K562 (cell line): ENCODE measurements around the gene CATSPER1. TPM values are rescaled to one million over a fixed set of nuclear protein-coding genes. Genes with fewer than 3 reads are reported as not detected.

Experiments used
- ATAC-seq: fragments of 200-7000 bp; cut with Tn5 transposase; 3 replicates; pipeline ENCODE4 v1.9.1; 2020; ENCODE audit warnings: moderate library complexity
- BruUV-seq: library from RNA; stranded (reverse); fragments of 400-500 nt; replicated peaks from 2 replicates; lab custom pipeline; 2021; lab: Mats Ljungman, UMichigan
- CTCF ChIA-PET: fragments of 300-600 bp; formaldehyde crosslinking; extraction: SDS; loops from one replicate; lab custom pipeline; 2021; ENCODE audit warnings: low intra/inter-chr PET ratio; lab: Yijun Ruan, JAX
- POLR2A ChIA-PET: fragments of 300-600, 350-650 bp; sonication (Branson Sonifier 250); formaldehyde crosslinking; extraction: SDS; loops from one replicate; lab custom pipeline; 2021; ENCODE audit warnings: antibody characterized with exemption, inconsistent platforms; lab: Yijun Ruan, JAX
- DNase-seq, 4 experiments: peaks; one replicate each; pipeline versions ENCODE4 v3.0.0 to v3.0.0-alpha.2; 2011 to 2018; ENCODE audit warnings: low spot score in 3 of 4, mixed read lengths in 3 of 4; ENCODE audit errors: extremely low read depth in 1 of 4
- FAIRE-seq: peaks from 2 replicates; lab custom pipeline; 2011; peaks lifted over from hg19 to GRCh38; lab: Jason Lieb, UNC
- H2AFZ ChIP-seq: 2 replicates; pipeline ENCODE4 v1.6.0; 2011; ENCODE audit warnings: low read depth, low read length, control low read depth, inconsistent platforms
- H3K27ac ChIP-seq: fragments of 200-600 bp; 3 replicates; pipeline ENCODE4 v1.8.0; 2011; ENCODE audit warnings: low read depth, mild to moderate bottlenecking, control low read depth, inconsistent platforms, low read length, moderate library complexity, mixed read lengths; ENCODE audit errors: extremely low read depth
- H3K27me3 ChIP-seq, 2 experiments: fragments of 300-600 bp in 1 of 2; 2 replicates in 1 of 2; 3 replicates in 1 of 2; pipeline versions ENCODE4 v1.6.0 to v1.8.0; 2011; ENCODE audit warnings: inconsistent platforms in 2 of 2, low read length in 2 of 2, mild to moderate bottlenecking in 1 of 2, mixed read lengths in 1 of 2, moderate library complexity in 1 of 2; ENCODE audit not compliant: control insufficient read depth in 2 of 2, insufficient read depth in 2 of 2
- H3K36me3 ChIP-seq: fragments of 300-600 bp; 3 replicates; pipeline ENCODE4 v1.8.0; 2011; ENCODE audit warnings: mild to moderate bottlenecking, low read length, inconsistent platforms; ENCODE audit not compliant: control insufficient read depth, insufficient read depth
- H3K4me1 ChIP-seq, 2 experiments: fragments of 200-600 bp in 1 of 2; replicated peaks in 1 of 2; 2 replicates in 1 of 2; 3 replicates in 1 of 2; pipeline versions ENCODE4 v1.5.1 to v1.8.0; 2011; ENCODE audit warnings: inconsistent platforms in 2 of 2, low read length in 2 of 2, mild to moderate bottlenecking in 1 of 2, mixed read lengths in 1 of 2, moderate library complexity in 1 of 2; ENCODE audit not compliant: control insufficient read depth in 2 of 2, insufficient read depth in 2 of 2
- H3K4me2 ChIP-seq: 2 replicates; pipeline ENCODE4 v1.6.1; 2011; ENCODE audit warnings: low read length, control low read depth, inconsistent platforms, mixed read lengths; ENCODE audit not compliant: insufficient read depth
- H3K4me3 ChIP-seq: fragments of 200-600 bp; sonication (generic), shearing (Covaris generic); 2 replicates; pipeline ENCODE4 v1.5.1; 2016; ENCODE audit warnings: control low read depth, inconsistent platforms
- H3K79me2 ChIP-seq: fragments of 200-600 bp; 3 replicates; pipeline ENCODE4 v1.8.0; 2011; ENCODE audit warnings: low read length, inconsistent platforms; ENCODE audit not compliant: control insufficient read depth, insufficient read depth
- H3K9ac ChIP-seq, 2 experiments: 2 replicates each; pipeline versions ENCODE4 v1.6.0 to v1.6.1; 2011; ENCODE audit warnings: low read depth in 2 of 2, low read length in 2 of 2, control low read depth in 1 of 2, inconsistent platforms in 1 of 2, mild to moderate bottlenecking in 1 of 2, mixed read lengths in 1 of 2; ENCODE audit not compliant: insufficient read depth in 1 of 2
- H3K9me1 ChIP-seq: one replicate; pipeline ENCODE4 v1.6.0; 2011; ENCODE audit warnings: inconsistent platforms, mild to moderate bottlenecking, low read length, moderate library complexity; ENCODE audit not compliant: control insufficient read depth, insufficient read depth
- H3K9me3 ChIP-seq: replicated peaks from 2 replicates; pipeline ENCODE4 v1.5.1; 2011; ENCODE audit warnings: low read depth, low read length, inconsistent platforms; ENCODE audit not compliant: control insufficient read depth, insufficient read depth
- H4K20me1 ChIP-seq: replicated peaks from 2 replicates; pipeline ENCODE4 v1.6.1; 2011; ENCODE audit warnings: low read length, inconsistent platforms, mixed read lengths; ENCODE audit not compliant: control insufficient read depth, insufficient read depth
- CBFA2T3 ChIP-seq: fragments of 450-650 bp; IDR thresholded peaks from 2 replicates; pipeline ENCODE4 v1.6.1; 2017
- E4F1 ChIP-seq: fragments of 250-450 bp; sonication (Bioruptor Pico); IDR thresholded peaks from 2 replicates; pipeline ENCODE4 v1.5.0; 2021; ENCODE audit warnings: mild to moderate bottlenecking, borderline replicate concordance
- EP300 ChIP-seq: IDR thresholded peaks from 2 replicates; pipeline ENCODE4 v1.6.1; 2012; ENCODE audit warnings: low read length, improper control_type of control experiment
- ERF ChIP-seq: fragments of 450-650 bp; formaldehyde crosslinking; IDR thresholded peaks from 2 replicates; pipeline ENCODE4 v1.4.0; 2020; ENCODE audit warnings: mild to moderate bottlenecking, mixed read lengths
- GABPB1 ChIP-seq: sonication (generic); formaldehyde crosslinking; IDR thresholded peaks from 2 replicates; pipeline ENCODE4 v1.8.0; 2022; ENCODE audit warnings: mild to moderate bottlenecking, missing genetic modification reagents
- HMG20B ChIP-seq: fragments of 250-450 bp; sonication (Bioruptor Pico); IDR thresholded peaks from 2 replicates; pipeline ENCODE4 v1.5.0; 2021; ENCODE audit warnings: mild to moderate bottlenecking
- NFE2 ChIP-seq: IDR thresholded peaks from 2 replicates; pipeline ENCODE4 v1.6.1; 2014; ENCODE audit warnings: antibody characterized with exemption, low read depth
- NR3C1 ChIP-seq: sonication (generic); formaldehyde crosslinking; IDR thresholded peaks from 2 replicates; pipeline ENCODE4 v1.8.1; 2022; ENCODE audit warnings: missing genetic modification reagents
- PHF21A ChIP-seq: fragments of 450-650 bp; IDR thresholded peaks from 2 replicates; pipeline ENCODE4 v1.6.1; 2017; ENCODE audit warnings: low read depth, borderline replicate concordance
- PTRF ChIP-seq: fragments of 450-650 bp; IDR thresholded peaks from 2 replicates; pipeline ENCODE4 v1.6.1; 2016; ENCODE audit warnings: mild to moderate bottlenecking, missing genetic modification characterization, missing compliant biosample characterization
- RAD21 ChIP-seq, 2 experiments: fragments of 250-450 bp in 1 of 2; fragments of 450-650 bp in 1 of 2; sonication (Bioruptor Pico) in 1 of 2; formaldehyde crosslinking in 1 of 2; IDR thresholded peaks in 1 of 2; conservative IDR thresholded peaks in 1 of 2; 2 replicates each; pipeline versions ENCODE4 v1.4.0 to v1.8.0; 2020 to 2022; ENCODE audit warnings: mild to moderate bottlenecking in 2 of 2, moderate library complexity in 1 of 2
- SIX5 ChIP-seq, 2 experiments: IDR thresholded peaks; 2 replicates each; pipeline ENCODE4 v1.6.1; 2011; ENCODE audit warnings: low read length in 2 of 2, borderline replicate concordance in 1 of 2, low read depth in 1 of 2, mild to moderate bottlenecking in 1 of 2, moderate library complexity in 1 of 2; ENCODE audit not compliant: insufficient read depth in 1 of 2
- STAT5B ChIP-seq: fragments of 250-450 bp; sonication (Bioruptor Pico); IDR thresholded peaks from 2 replicates; pipeline ENCODE4 v1.8.0; 2021; ENCODE audit warnings: mild to moderate bottlenecking, inconsistent platforms
- TCF3 ChIP-seq: sonication (generic); formaldehyde crosslinking; IDR thresholded peaks from 2 replicates; pipeline ENCODE4 v1.4.0; 2020; ENCODE audit warnings: mild to moderate bottlenecking, missing genetic modification reagents
- ZNF174 ChIP-seq: fragments of 250-450 bp; sonication (Bioruptor Pico); IDR thresholded peaks from 2 replicates; pipeline ENCODE4 v1.4.0; 2020; ENCODE audit warnings: mild to moderate bottlenecking
- ZNF24 ChIP-seq: fragments of 450-650 bp; IDR thresholded peaks from 2 replicates; pipeline ENCODE4 v1.6.1; 2016
- ZNF316 ChIP-seq: fragments of 450-650 bp; IDR thresholded peaks from 2 replicates; pipeline ENCODE4 v1.6.1; 2016
- WGBS: fragments of 100-300 bp; shearing (Covaris generic); methylation state at CpG from one replicate; pipeline ENCODE4 v1.1.6; 2016; ENCODE audit warnings: low coverage, mixed read lengths; ENCODE audit not compliant: insufficient coverage; ENCODE audit errors: missing lambda C conversion rate; 5-methylcytosine and 5-hydroxymethylcytosine counted together
- in situ Hi-C: fragments of 300-500 bp; cut with MboI; formaldehyde crosslinking; loops from 4 replicates; pipeline ENCODE4 v1.15.0; 2018; ENCODE audit warnings: inconsistent platforms, mixed read lengths
- intact Hi-C: fragments of 100-400 bp; cut with micrococcal nuclease; formaldehyde crosslinking; loops from 2 replicates; pipeline ENCODE4 v1.14.2; 2022
- polyA plus RNA-seq, 8 experiments: library from polyadenylated mRNA; depleted of rRNA in 4 of 8; stranded (reverse) in 5 of 8; unstranded in 3 of 8; fragments of >200 nt; fragmentation: Nextera tagmentation in 2 of 8; fragmentation: Illumina TruSeq in 1 of 8; extraction: Ambion mirVana in 2 of 8; extraction: Trizol in 1 of 8; gene quantifications; 2 replicates each; pipeline versions ENCODE4 v1.2.1 to v1.2.3, GENCODE V29; 2011 to 2014; ENCODE audit warnings: inconsistent platforms in 1 of 8, missing spikeins in 1 of 8
- total RNA-seq, 7 experiments: library from RNA; depleted of rRNA in 6 of 7; stranded (reverse); fragments of >200 nt in 6 of 7; fragmentation: Illumina TruSeq in 2 of 7; extraction: Trizol in 2 of 7; gene quantifications; 2 replicates each; pipeline versions ENCODE4 v1.2.1 to v1.2.3, GENCODE V29; 2011 to 2021; ENCODE audit warnings: low replicate concordance in 1 of 7
- TF ChIP-seq, protein P1 (sequence below): sonication (generic); formaldehyde crosslinking; IDR thresholded peaks from 2 replicates; pipeline ENCODE4 v1.8.0; 2022; ENCODE audit warnings: mild to moderate bottlenecking, missing genetic modification reagents

Gene CATSPER1
- total and polyA plus RNA-seq, 9 of the 15 experiments (the other 6 are each of a cell fraction or from before 2014, with no cell fraction given) = 0.21 to 3.3 (median 0.76) TPM

GRCh38 chr11:66002648-66003225 lies 23.5 kb downstream of the CATSPER1 start (continued):
- no peak for TF ChIP-seq ZNF24
- no peak for TF ChIP-seq CBFA2T3
- no peak for TF ChIP-seq PHF21A
- TF ChIP-seq SIX5 (IDR thresholded peaks at IDR 0.05; ENCODE audit: borderline replicate concordance in 1 of 2, insufficient read depth in 1 of 2, low read depth in 1 of 2, low read length in 2 of 2) = no peak
- no peak for TF ChIP-seq ERF (CRISPR knock-in tag)
- TF ChIP-seq EP300 = no peak

GRCh38 chr11:66001942-66002647 lies 24.2 kb downstream of the CATSPER1 start, which contains the start of the genes BANF1 and EIF1AD:
Gene BANF1 (plus strand): TSS chr11:66002503. CDS start chr11:66003251, 748 bp downstream.
Gene EIF1AD (minus strand): TSS chr11:66002157. CDS start chr11:66000389, 1,768 bp downstream.
- in situ Hi-C loops = no loop called here
- WGBS = 1% methylated on average over 53 of the region's 55 CpGs
- peak; percentile 93 for FAIRE-seq
- no peak for TF ChIP-seq NFE2
- TF ChIP-seq HMG20B (CRISPR knock-in tag) = no peak
- no peak for TF ChIP-seq PTRF
- TF ChIP-seq GABPB1 (CRISPR knock-in tag) = peak; percentile 100
- TF ChIP-seq RAD21 (CRISPR knock-in tag; conservative IDR thresholded peaks at IDR 0.05 in 1 of 2, IDR thresholded peaks at IDR 0.05 in 1 of 2) = peak; percentile 2 to 10; a peak in 1 of 4 replicates
- TF ChIP-seq ZNF316 = no peak
- TF ChIP-seq, protein P1, sequence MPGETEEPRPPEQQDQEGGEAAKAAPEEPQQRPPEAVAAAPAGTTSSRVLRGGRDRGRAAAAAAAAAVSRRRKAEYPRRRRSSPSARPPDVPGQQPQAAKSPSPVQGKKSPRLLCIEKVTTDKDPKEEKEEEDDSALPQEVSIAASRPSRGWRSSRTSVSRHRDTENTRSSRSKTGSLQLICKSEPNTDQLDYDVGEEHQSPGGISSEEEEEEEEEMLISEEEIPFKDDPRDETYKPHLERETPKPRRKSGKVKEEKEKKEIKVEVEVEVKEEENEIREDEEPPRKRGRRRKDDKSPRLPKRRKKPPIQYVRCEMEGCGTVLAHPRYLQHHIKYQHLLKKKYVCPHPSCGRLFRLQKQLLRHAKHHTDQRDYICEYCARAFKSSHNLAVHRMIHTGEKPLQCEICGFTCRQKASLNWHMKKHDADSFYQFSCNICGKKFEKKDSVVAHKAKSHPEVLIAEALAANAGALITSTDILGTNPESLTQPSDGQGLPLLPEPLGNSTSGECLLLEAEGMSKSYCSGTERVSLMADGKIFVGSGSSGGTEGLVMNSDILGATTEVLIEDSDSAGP (CRISPR knock-in tag) = peak; percentile 82; the same call in 1 of the 2 replicates
- TF ChIP-seq TCF3 (CRISPR knock-in tag) = peak; percentile 39; the same call in 1 of the 2 replicates
- TF ChIP-seq NR3C1 (CRISPR knock-in tag) = no peak
- TF ChIP-seq STAT5B (CRISPR knock-in tag) = no peak
- no peak for TF ChIP-seq ZNF174 (CRISPR knock-in tag)
- TF ChIP-seq E4F1 (CRISPR knock-in tag) = no peak

More at GRCh38 chr11:66001942-66002647, 24.2 kb downstream of the CATSPER1 start, which contains the start of the genes BANF1 and EIF1AD:
- Histone ChIP-seq H3K9ac (peak within 1 kb of the TSS; percentile 98), H3K4me1 (peaks cover 20 to 22% of the 10 kb centered on the region in 2 experiments; a peak in 4 of 5 replicates), H2AFZ (peak within 1 kb of the TSS; percentile 99), H4K20me1 (peaks cover 3% of the 10 kb centered on the region; the same call in 1 of the 2 replicates), H3K79me2 (peaks cover 47% of the 10 kb centered on the region), H3K4me2 (peak within 1 kb of the TSS; percentile 100), H3K4me3 (peak within 1 kb of the TSS; percentile 95), H3K36me3 (peaks cover 62% of the 10 kb centered on the region), H3K9me1 (no peaks in the 10 kb centered on the region), H3K9me3 (no peaks in the 10 kb centered on the region), H3K27ac (peak within 1 kb of the TSS; percentile 99), H3K27me3 (no peaks in the 10 kb centered on the region)
- DNase-seq (peak; percentile 82 to 99 (median 88)), ATAC-seq (peak; percentile 86)
- POLR2A ChIA-PET = interaction anchor here (0.6 to 1.5 kb wide), 10 partner anchors 10 to 290 kb away, joined by 3 to 9 read pairs (median 3); partner anchors contain the start of genes CCDC85B and KAT5
- no TSS peak for BruUV-seq
- CTCF ChIA-PET = no interaction called here
- intact Hi-C loops = loop anchor here (2.0 to 5.0 kb wide), 2 partner anchors 41 to 65 kb away; partner anchors contain the start of gene SART1
